Activated gamma-delta T cell treated with Interleukin-2 at 50 U/mL for 16 hours (primary cell): Measurements from ENCODE around the gene PLEKHA6.

Experiments used
- DNase-seq: peaks from one replicate; pipeline ENCODE4 v3.0.0-alpha.2; 2020

PLEKHA6 gene

DNA sequence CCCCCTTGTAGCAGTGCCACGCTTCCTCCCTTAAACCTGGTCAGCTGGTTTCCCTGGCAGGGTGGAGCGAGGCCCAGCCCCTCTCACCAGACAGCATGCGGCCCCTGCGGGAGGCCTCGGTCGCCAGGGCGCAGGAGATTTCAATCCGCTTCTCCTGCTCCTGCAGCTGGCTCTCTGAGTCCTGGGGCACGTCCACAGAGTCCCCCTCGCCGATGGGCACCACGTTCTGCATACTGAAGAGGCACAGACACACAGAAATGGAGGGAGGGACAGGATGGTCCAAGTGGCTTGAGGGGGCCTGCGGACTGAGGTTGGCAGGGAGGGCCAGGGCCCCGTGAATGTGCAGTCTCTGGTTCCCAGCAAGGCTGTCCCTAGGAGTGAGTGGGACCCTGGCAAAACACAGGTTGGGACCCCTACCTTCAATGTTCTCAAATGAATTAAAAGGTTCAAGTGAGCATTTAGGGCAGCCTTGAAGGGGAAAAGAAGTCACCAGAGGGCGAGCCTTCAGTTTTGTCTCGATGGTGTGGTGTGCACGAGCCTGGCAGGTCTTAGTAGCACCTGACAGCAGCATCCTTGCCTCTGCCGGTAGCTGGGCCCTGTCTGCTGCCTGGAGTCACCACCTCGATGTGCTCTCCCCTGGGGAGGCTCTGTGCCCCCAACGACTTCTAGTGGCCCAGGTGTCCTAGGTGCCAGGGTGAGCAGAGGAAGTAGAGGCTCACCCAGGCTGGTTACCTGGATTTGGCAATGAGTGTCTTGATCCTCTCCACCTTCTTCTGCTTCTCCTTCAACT, 131.5 kb downstream of the PLEKHA6 start:
- no peak for DNase-seq

- no peak for DNase-seq
Observed at GRCh38 chr1:204227351-204227750, 132.4 kb downstream of the PLEKHA6 start.

DNA sequence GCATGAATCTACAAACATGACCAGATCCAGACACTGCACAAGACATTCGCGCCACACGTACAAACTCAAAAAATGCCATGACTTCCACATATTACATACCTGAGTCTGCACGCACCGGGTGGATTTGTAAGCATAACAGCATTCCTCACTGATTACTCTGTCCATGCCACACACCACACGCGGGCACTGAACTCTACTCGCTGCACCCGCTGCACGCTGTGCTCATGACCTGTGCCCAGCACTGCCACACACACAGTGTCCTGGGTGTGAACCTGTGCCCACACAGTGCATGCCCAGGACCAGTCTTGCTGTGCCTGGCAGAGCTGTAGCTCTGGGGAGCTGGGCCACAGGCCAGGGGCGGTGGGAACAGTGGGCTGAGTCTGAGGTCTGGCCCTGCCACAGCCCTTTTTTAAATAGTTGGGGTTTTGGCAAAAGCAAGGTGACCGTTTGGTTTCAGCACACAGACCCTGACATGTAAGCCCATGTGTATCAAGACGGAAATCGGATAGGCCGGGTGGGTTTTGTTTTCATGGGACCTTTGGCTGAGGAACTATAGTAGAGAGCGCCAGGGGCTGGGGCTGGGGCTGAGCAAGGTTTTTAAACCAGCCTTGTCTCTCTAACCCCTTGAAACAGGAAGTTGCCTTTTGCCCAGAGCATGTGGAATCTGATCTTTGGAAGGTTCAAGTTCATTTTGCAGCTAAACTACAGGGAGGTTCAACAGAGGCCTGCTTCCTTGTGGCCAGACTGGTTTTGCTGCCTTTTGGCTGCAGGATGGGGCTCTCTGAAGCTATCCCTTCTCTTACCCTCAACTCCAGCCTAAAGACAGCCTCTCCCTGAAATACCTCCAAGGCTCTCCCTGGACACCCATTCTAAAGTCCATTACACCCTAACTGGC, 133.6 kb downstream of the PLEKHA6 start:
- no peak for DNase-seq

DNA sequence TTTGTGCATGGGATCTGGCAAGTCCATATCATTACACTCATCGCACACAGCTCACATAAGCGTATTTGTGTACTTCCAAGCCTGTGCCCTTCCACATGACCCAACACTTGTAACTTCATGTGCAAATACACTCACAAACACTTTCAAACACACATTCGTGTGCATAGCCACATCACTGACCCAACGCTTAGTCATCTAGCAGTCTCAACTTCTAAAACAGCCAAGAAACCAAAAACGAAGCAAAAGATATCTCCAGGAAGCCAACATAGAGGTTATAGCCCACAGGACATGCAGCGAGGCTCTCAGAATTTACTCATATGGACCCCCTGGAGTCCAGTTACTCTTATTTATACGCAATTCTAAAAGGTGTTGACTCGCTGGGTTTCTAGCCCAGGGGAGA, 135.1 kb downstream of the PLEKHA6 start:
- no peak for DNase-seq

DNA sequence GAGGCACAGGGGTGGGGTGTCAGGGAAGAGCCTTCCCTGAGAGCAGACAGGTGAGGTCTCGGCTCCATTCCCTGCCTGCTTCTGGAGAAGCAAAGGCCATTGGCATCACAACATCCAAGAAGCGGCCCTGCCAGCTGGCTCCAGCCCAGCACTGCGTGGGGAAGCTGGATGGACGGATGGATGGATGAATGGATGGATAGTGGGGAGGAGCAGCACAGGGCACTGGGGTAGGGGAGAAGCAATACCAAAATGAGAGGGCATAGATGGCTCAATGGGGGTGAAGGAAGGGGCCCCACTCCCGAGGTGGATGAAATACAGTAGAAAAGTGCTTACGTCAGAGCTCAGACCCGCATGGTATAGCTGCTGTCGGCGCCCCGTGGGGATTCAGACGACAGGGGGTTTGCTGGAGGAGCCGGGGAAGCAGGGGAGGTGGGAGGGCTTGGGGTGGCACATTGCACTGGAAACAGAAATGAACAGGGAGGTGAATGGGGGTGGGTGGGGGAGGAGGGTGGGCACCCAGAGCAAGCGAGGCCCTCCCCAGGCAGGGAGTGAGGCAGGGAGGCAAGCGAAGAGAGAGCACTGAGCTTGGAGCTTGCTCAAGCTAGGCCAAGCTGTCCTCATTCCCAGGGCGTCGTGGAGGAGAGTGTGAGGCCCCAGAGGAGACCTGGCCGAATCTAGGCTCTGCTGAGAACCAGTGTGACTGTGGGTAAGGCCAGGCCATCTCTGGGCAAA, 136.4 kb downstream of the PLEKHA6 start:
- DNase-seq, result no peak

- no peak for DNase-seq
Observed at GRCh38 chr1:204222764-204223055, 137.0 kb downstream of the PLEKHA6 start.

DNA sequence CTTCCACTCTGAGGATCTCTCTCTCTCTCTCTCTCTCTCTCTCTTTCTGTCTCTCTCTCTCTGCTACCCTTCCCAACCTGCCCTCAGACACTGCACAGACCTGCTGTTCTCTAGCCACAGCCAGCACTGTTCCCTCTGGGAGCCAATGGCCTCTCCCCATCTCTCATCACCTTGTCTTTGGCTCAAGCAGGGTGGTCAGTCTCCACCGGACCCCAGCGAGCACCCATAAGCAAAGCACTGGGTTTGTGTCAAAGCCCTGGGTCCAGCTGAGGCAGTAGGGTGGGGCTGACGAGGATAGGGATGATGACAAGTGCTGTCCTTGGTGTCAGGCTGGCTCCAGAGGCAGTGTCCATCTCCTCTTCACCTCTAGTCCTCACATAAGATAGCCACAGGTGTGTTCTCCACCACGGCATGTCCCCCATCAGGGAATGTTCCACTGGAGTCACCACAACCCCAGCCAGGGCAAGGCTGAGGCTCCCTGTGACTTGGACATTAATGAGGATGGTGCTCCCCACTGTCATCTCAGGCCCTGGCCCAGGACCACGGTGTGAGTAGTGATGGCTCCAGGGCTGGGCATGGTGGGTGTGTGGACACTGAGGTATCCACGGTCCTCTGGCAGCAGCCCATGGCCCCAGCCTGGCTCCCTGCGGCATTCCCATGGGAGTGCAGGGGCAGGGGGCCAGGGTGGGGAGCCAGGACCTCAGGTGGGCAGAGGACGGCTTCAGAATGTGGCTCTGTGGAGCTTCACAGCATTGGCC, 137.5 kb downstream of the PLEKHA6 start:
- DNase-seq, result no peak

DNA sequence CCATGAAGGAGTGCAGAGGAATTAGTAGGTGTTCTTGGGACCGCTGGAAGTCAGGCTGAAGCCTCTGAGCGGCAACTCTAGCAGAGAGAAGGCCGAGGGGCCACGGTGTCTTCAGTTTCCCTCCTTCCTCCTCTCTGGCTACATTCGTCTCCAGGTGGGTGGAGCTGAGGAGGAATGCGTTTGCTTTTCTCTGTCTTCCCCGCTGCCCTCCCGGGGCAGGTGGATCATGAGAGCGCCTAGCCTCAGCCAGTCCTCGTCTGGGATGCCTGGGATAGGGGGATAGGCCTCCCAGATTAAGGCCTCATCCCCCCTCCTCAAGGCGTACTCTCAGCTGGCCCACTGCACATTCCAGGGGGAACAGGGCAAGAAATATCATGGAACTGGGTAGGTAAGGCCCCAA, 138.5 kb downstream of the PLEKHA6 start:
- DNase-seq, result no peak

- DNase-seq, result no peak
Observed at GRCh38 chr1:204219971-204220616, 139.6 kb downstream of the PLEKHA6 start.

DNA sequence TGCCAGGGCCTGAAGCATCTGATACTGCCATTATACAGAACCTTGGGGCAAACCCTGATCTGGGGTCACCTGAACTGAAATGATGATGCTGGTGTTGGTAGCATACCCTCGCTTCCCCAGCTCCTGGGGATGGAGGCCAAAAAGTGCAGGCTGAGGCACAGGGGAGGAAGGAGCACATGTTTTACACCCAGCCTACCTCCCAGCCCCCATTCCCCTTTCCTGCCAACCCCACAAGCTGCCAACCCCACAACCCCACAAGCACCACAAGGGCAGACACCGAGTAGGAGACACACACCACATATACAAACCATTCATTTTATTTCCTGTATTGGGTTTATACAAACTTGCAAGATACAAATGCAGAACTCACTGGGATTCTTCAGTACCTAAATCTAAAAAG, 141.2 kb downstream of the PLEKHA6 start:
- no peak for DNase-seq

DNA sequence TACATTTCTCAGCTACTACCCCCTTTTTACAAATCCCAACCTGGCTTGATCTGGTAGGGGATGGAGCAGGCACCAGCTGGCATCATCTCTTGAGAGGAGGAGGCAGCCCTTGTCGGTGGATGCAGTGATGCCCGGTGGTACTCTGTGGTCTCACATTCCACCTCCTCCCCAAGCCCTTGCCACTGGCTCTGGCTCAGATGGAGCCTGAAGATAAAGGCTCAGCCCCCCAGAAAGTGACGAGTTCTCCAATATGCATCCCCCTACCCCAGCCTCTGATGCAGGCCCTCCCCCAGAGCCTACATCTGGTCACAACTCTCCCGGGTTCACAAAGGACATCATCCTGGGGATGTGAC, 142.1 kb downstream of the PLEKHA6 start:
- DNase-seq, result no peak

DNA sequence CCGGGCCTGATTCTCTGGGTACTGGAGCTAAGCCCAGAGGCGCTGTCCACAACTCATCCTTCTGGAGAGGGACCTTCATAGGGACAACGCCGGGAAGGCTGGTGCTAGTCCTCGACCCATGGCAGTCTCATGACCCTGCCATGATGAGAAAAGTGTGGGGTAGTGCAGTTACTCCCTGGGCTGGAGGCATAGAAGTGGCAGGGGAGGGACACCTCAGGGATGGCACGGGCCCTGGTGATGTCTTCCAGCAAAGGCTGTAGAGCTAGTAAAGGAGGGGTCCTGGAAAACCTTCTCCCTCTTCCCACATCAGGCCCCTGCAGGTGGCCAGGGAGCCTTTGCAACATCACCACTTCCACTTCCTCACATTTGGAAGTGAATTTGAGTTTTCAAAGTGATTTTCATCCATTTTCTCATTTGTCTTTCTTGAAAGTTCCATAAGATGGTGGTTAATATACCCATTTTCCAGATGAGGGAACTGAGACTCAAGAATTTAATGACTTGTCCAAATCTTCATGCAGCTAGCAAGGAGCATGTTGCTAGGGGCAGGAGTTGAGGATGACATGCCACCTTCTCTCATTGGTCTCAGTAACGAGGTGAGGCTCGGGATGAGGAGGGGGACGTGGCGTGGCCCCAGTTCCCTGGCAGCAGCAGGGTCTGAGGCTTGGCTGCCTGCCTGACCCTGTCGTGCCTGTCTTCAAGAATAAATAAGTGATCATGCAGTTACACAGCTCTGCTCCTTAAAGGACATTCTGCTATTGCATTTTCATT, 142.7 kb downstream of the PLEKHA6 start:
- DNase-seq, result no peak

DNA sequence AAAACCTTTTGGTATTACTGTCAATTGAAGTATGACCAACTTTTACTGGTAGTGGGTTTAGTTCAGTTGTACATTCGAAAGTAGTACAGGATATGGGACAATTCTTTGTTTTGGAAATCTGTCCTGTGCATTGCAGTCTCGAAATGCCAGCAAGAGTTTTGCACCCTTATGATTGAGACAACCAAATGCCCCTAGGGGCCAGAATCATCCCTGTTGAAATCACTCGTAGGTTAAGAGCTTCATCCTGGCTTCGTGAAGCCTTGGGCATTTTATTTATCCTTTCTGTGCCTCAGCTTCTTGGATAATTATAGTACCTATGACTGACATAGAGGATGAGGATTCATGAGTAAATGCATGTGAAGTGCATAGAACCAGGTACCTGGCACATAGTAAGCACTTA, 143.5 kb downstream of the PLEKHA6 start:
- DNase-seq, result no peak

DNA sequence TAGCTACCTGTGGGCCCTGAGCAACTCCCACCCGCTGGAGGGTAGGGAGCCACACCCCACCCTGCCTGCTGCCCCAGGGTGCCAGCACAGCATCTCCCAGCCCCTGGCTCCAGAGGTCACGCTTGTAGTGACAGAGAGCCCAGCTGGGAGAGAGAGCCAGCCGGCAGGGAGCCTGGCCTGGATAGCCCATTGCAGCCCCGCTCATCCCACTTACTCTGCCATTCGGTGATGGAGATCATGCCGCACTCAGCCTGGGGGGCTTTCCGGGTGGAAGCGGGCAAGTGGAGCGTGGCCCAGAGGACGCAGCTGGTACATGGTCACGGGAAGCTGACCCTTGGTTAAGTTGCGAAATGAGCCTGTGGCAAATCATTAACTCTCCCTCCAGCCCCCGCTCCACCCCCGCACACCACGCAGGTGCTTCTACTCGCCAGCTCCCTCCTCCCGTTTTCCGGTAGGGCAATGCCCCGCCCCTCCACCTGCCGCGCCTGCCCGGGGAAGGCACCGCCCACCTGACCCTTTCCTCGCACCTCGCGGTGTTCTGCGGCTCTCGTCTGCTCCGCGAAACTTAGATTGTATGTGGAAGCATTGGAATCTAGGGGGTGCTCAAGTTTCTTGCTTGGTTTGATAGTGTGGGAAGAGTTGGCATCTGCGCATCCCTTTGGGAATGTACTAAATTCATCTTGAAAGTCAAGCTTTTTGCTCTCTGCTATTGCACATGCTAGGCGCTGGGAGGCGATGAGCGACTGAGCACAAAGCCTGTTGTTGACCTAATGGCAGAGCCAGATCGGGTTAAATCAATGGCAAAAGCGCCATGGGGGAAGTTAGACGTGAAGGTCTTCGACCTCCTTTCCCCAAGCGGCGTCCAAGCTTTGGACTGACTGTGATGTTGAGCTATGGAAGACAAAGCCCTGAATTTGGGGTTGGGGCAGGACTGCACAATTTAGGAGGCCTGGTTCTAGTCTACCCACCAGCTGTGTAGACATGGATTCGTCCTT, 145.8 kb downstream of the PLEKHA6 start, which contains the start of gene GOLT1A:
GOLT1A (minus strand) TSS at position 321 of the 995 bp plus-strand sequence; CDS start at position 239, 82 bp downstream.
- peak; percentile 34 for DNase-seq

DNA sequence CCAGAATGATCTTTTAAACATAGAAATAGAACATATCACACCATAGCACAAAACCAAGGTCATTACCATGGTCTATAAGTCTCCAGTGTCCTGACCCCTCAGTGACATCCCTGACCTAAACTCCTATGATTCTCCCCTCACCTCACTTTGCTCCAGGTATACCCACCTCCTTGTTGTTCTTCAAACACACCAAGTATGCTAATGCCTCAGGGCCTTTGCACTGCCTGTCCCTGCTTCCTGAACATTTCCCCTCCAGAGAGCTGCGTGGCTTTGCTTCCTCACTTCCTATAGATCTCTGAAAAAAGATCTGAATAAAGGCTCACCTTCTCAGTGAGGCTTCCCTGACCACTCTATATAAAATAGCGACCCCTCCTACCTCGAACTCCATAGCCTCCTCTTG, 147.0 kb downstream of the PLEKHA6 start:
- no peak for DNase-seq

DNA sequence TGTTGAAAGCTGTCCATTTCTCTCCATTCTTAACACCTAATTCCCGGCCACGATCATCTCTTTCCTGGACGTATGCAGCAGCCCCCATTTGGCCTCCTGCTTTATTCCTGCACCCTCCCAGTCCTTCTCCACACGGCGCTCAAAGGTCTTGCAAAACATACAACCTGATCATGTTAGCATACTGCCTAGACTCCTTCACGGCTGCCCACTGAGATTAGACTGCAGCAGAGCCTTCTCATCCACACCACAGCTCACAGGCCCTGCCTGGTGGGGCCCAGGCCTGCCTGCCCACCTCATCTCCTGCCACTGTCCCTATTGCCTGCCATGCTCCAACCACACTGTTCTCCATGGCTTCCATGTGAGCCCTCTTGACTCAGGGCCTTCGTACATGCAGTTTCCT, 148.7 kb downstream of the PLEKHA6 start:
- DNase-seq, result no peak

DNA sequence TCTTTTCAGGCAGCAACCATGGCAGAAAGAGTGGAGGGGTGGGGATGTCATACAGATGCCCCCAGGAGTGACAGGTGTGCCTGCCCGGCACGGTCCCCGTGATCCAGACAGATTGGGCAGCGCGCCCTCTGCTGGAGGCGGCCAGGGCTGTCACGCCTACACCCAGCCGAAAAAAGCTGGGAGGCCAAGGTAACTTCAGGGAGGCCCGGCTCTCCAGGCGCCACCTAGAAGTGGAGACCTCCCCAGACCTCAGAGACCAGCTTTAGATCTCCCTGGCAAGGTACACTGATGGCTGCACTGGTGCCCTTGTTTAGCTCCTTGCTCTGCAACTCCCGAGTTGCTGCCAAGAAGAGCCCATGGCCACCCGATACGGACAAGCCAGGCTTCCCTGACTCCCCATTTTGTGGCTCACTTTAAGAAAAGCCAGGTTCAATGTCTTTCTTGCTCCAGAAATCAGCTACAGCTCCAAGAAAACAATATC, 152.6 kb downstream of the PLEKHA6 start:
- peak; percentile 73 for DNase-seq

- DNase-seq, result no peak
Observed at GRCh38 chr1:204206121-204206520, 153.6 kb downstream of the PLEKHA6 start.

GRCh38 chr1:204205486-204205885, 154.2 kb downstream of the PLEKHA6 start:
- DNase-seq, result no peak

GRCh38 chr1:204204944-204205343, 154.8 kb downstream of the PLEKHA6 start:
- no peak for DNase-seq
